HepG2 (cell line): ENCODE measurements around the gene ANKRD34C. TPM values are rescaled to one million over a fixed set of nuclear protein-coding genes. Genes with fewer than 3 reads are reported as not detected.

ENCODE experiments used
- HDAC1 ChIP-seq: sonication (generic); formaldehyde crosslinking; IDR thresholded peaks from 2 replicates; pipeline ENCODE4 v1.5.1; 2020; ENCODE audit warnings: mild to moderate bottlenecking, missing genetic modification reagents
- HNF1A ChIP-seq, 2 experiments: sonication (generic) in 1 of 2; formaldehyde crosslinking in 1 of 2; IDR thresholded peaks; 2 replicates each; pipeline versions ENCODE4 v1.4.0 to v1.6.1; 2016 to 2020; ENCODE audit warnings: borderline replicate concordance in 1 of 2, low read depth in 1 of 2, mild to moderate bottlenecking in 1 of 2, missing genetic modification reagents in 1 of 2
- NFYC ChIP-seq: IDR thresholded peaks from 2 replicates; pipeline ENCODE4 v1.6.1; 2016; ENCODE audit warnings: missing genetic modification reagents, missing compliant biosample characterization
- PATZ1 ChIP-seq: sonication (generic); formaldehyde crosslinking; IDR thresholded peaks from 2 replicates; pipeline ENCODE4 v1.4.0; 2020; ENCODE audit warnings: missing genetic modification reagents
- THAP9 ChIP-seq: sonication (generic); formaldehyde crosslinking; IDR thresholded peaks from 2 replicates; pipeline ENCODE4; 2020; ENCODE audit warnings: missing genetic modification reagents, mild to moderate bottlenecking, borderline replicate concordance
- ZBTB38 ChIP-seq: sonication (generic); formaldehyde crosslinking; IDR thresholded peaks from 2 replicates; pipeline ENCODE4 v1.5.1; 2020; ENCODE audit warnings: mild to moderate bottlenecking, missing genetic modification reagents
- ZBTB39 ChIP-seq: sonication (generic); formaldehyde crosslinking; IDR thresholded peaks from 2 replicates; pipeline ENCODE4 v1.5.0; 2020; ENCODE audit warnings: missing genetic modification reagents
- ZGPAT ChIP-seq: IDR thresholded peaks from 2 replicates; pipeline ENCODE4 v1.6.1; 2016; ENCODE audit warnings: mild to moderate bottlenecking
- ZIK1 ChIP-seq: sonication (generic); formaldehyde crosslinking; IDR thresholded peaks from 2 replicates; pipeline ENCODE4 v1.5.0; 2020; ENCODE audit warnings: mild to moderate bottlenecking, low read depth, missing genetic modification reagents, borderline replicate concordance
- ZKSCAN5 ChIP-seq: sonication (generic); formaldehyde crosslinking; IDR thresholded peaks from 2 replicates; pipeline ENCODE4 v1.5.1; 2020; ENCODE audit warnings: mild to moderate bottlenecking, missing genetic modification reagents
- ZNF143 ChIP-seq: sonication (generic); formaldehyde crosslinking; IDR thresholded peaks from 2 replicates; pipeline ENCODE4 v1.4.0; 2020; ENCODE audit warnings: missing genetic modification reagents
- ZNF256 ChIP-seq: sonication (generic); formaldehyde crosslinking; conservative IDR thresholded peaks from 2 replicates; pipeline ENCODE4 v1.4.0; 2020; ENCODE audit warnings: missing genetic modification reagents
- ZNF605 ChIP-seq: sonication (generic); formaldehyde crosslinking; IDR thresholded peaks from 2 replicates; pipeline ENCODE4 v1.8.0; 2022; ENCODE audit warnings: mild to moderate bottlenecking, missing genetic modification reagents
- ZNF891 ChIP-seq: sonication (generic); formaldehyde crosslinking; IDR thresholded peaks from 2 replicates; pipeline ENCODE4 v1.5.0; 2020; ENCODE audit warnings: mild to moderate bottlenecking, missing genetic modification reagents
- polyA plus RNA-seq, 8 experiments: library from polyadenylated mRNA; depleted of rRNA in 3 of 8; stranded (reverse) in 7 of 8; unstranded in 1 of 8; fragments of >200 nt; fragmentation: Illumina TruSeq in 4 of 8; extraction: Trizol in 4 of 8; gene quantifications; 2 replicates each; pipeline versions ENCODE4 v1.2.1 to v1.2.3, GENCODE V29; 2011 to 2016; ENCODE audit warnings: low read depth in 4 of 8, missing spikeins in 1 of 8, mixed read lengths in 1 of 8; ENCODE audit not compliant: insufficient read depth in 1 of 8
- total RNA-seq, 5 experiments: library from RNA; depleted of rRNA; stranded (reverse); fragments of >200 nt; fragmentation: Illumina TruSeq; extraction: Trizol; gene quantifications; 2 replicates each; pipeline ENCODE4 v1.2.3, GENCODE V29; 2016; ENCODE audit warnings: low read depth in 1 of 5

ANKRD34C gene
- total and polyA plus RNA-seq, 2 of the 13 experiments (the other 11 are each of a cell fraction or from before 2014, with no cell fraction given) = not detected

GRCh38 chr15:79310985-79311900 lies 28.7 kb downstream of the ANKRD34C start, which contains the start of gene TMED3 (continued):
- TF ChIP-seq ZBTB39 = 0 out of 2 replicates have a peak, but pooled peaks have one; percentile 36
- TF ChIP-seq HNF1A (IDR thresholded peaks at IDR 0.05; ENCODE audit: low read depth) = no peak
- TF ChIP-seq HNF1A (CRISPR knock-in tag; IDR thresholded peaks at IDR 0.05; ENCODE audit: borderline replicate concordance) = peak; percentile 66; the same call in 1 of the 2 replicates
- TF ChIP-seq ZNF891 = peak; percentile 44; the same call in 1 of the 2 replicates
- peak; percentile 72 for TF ChIP-seq HDAC1
- TF ChIP-seq ZNF605 = peak; percentile 90
- peak; percentile 76 for TF ChIP-seq ZBTB38 (CRISPR knock-in tag)
- TF ChIP-seq ZKSCAN5 (CRISPR knock-in tag) = no peak
- TF ChIP-seq THAP9 (CRISPR knock-in tag) = peak; percentile 85
- no peak for TF ChIP-seq NFYC
- TF ChIP-seq ZNF143 (CRISPR knock-in tag) = peak; percentile 81
- TF ChIP-seq PATZ1 (CRISPR knock-in tag) = peak; percentile 68
- TF ChIP-seq ZGPAT = peak; percentile 75
- TF ChIP-seq ZNF256 (CRISPR knock-in tag) = peak; percentile 81; the same call in 1 of the 2 replicates
- peak; percentile 60; the same call in 1 of the 2 replicates for TF ChIP-seq ZIK1 (CRISPR knock-in tag)
